ENCODE data around the gene SDR42E1.

DNA sequence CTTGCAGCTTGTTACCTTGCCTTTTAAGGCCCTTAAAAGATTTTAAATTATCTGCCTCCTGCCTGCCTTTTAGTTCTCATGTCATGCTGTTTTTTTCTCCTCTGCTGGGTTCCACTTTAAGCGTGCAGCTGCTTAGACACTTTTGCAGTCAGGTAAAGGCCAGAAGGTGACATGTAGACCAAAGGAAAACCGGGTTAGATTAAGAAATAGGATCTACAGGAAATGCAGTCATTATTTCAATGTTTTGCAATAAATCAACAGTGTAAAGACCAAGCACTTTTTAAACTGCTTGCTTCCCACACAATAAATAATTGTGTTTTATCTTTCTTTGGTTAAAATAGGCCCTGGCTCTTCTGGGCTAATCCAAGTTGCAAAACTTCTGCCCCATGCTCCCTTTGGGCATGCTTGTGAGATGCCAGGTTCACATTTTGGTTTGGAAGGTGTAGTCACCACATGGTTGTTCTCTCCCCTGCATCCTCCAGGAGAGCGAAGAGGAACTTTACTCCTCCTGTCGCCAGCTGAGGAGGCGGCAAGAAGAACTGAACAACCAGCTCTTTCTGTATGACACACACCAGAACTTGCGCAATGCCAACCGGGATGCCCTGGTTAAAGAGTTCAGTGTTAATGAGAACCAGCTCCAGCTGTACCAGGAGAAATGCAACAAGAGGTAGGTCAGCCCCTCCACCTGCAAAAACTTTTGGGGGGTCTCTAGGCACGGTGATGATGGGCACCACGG is 54.9 kb downstream of the SDR42E1 start:
- TF ChIP-seq FOS (IDR thresholded peaks at IDR 0.05; ENCODE audit: low read depth, low read length) = no peak
- TF ChIP-seq, protein P1, sequence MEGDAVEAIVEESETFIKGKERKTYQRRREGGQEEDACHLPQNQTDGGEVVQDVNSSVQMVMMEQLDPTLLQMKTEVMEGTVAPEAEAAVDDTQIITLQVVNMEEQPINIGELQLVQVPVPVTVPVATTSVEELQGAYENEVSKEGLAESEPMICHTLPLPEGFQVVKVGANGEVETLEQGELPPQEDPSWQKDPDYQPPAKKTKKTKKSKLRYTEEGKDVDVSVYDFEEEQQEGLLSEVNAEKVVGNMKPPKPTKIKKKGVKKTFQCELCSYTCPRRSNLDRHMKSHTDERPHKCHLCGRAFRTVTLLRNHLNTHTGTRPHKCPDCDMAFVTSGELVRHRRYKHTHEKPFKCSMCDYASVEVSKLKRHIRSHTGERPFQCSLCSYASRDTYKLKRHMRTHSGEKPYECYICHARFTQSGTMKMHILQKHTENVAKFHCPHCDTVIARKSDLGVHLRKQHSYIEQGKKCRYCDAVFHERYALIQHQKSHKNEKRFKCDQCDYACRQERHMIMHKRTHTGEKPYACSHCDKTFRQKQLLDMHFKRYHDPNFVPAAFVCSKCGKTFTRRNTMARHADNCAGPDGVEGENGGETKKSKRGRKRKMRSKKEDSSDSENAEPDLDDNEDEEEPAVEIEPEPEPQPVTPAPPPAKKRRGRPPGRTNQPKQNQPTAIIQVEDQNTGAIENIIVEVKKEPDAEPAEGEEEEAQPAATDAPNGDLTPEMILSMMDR (conservative IDR thresholded peaks at IDR 0.05; ENCODE audit: low read depth, low read length) = no peak
- no peak for TF ChIP-seq SMC3 (IDR thresholded peaks at IDR 0.05; ENCODE audit: low read depth, low read length)
- TF ChIP-seq POLR2A (IDR thresholded peaks at IDR 0.05; ENCODE audit: low read depth, low read length) = no peak
- no peak for TF ChIP-seq MXI1 (IDR thresholded peaks at IDR 0.05; ENCODE audit: borderline replicate concordance, low read depth, low read length)
- TF ChIP-seq, protein P2, sequence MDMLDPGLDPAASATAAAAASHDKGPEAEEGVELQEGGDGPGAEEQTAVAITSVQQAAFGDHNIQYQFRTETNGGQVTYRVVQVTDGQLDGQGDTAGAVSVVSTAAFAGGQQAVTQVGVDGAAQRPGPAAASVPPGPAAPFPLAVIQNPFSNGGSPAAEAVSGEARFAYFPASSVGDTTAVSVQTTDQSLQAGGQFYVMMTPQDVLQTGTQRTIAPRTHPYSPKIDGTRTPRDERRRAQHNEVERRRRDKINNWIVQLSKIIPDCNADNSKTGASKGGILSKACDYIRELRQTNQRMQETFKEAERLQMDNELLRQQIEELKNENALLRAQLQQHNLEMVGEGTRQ (IDR thresholded peaks at IDR 0.05; ENCODE audit: low read depth, low read length) = no peak
- no peak for TF ChIP-seq RFX5 (IDR thresholded peaks at IDR 0.05; ENCODE audit: low read depth, low read length)
- TF ChIP-seq RAD21 (IDR thresholded peaks at IDR 0.05; ENCODE audit: low read length) = no peak
- TF ChIP-seq CHD1 (IDR thresholded peaks at IDR 0.05; ENCODE audit: low read depth, low read length) = no peak
- TF ChIP-seq CEBPB (IDR thresholded peaks at IDR 0.05; ENCODE audit: low read depth, low read length) = peak; percentile 82
- TF ChIP-seq MAZ (IDR thresholded peaks at IDR 0.05; ENCODE audit: borderline replicate concordance, low read depth, low read length) = no peak
- TF ChIP-seq MAFK (IDR thresholded peaks at IDR 0.05; ENCODE audit: low read depth, low read length) = no peak
- no peak for TF ChIP-seq RCOR1 (IDR thresholded peaks at IDR 0.05; ENCODE audit: insufficient replicate concordance, low read length)
